HL-60 (cell line): Measurements from ENCODE around the gene SRCAP.
A peak's percentile ranks its signal among the peaks of the same experiment; 100 is the strongest.

Source experiments
- DNase-seq, 2 experiments: peaks; one replicate each; pipeline ENCODE4 v3.0.0-alpha.2; 2010 to 2020; ENCODE audit warnings: low read depth in 1 of 2, low spot score in 1 of 2
- H3K27ac ChIP-seq: fragments of 250-450 bp; sonication (Bioruptor Pico); replicated peaks from 2 replicates; pipeline ENCODE4 v1.5.1; 2020; ENCODE audit warnings: mild to moderate bottlenecking, moderate library complexity
- H3K27me3 ChIP-seq: fragments of 250-450 bp; sonication (Bioruptor Pico); 2 replicates; pipeline ENCODE4 v1.5.1; 2021; ENCODE audit warnings: mild to moderate bottlenecking, moderate library complexity; ENCODE audit not compliant: insufficient read depth, poor library complexity, severe bottlenecking
- H3K4me3 ChIP-seq: replicated peaks from 2 replicates; pipeline ENCODE4 v1.5.1; 2011; ENCODE audit warnings: mild to moderate bottlenecking, control low read depth, low read length; ENCODE audit not compliant: insufficient read depth
- CTCF ChIP-seq: IDR thresholded peaks from one replicate; pipeline ENCODE4 v1.5.1; 2011; ENCODE audit warnings: low read length, control low read depth, inconsistent platforms; ENCODE audit not compliant: insufficient read depth
- GABPA ChIP-seq: IDR thresholded peaks from 2 replicates; pipeline ENCODE4 v1.6.1; 2012; ENCODE audit warnings: low read depth
- POLR2AphosphoS5 ChIP-seq: IDR thresholded peaks from 2 replicates; pipeline ENCODE4 v1.6.1; 2012; ENCODE audit warnings: low read depth
- REST ChIP-seq: IDR thresholded peaks from 2 replicates; pipeline ENCODE4 v1.6.1; 2012; ENCODE audit warnings: low read depth; ENCODE audit not compliant: insufficient replicate concordance
- SPI1 ChIP-seq: IDR thresholded peaks from 2 replicates; pipeline ENCODE4 v1.6.1; 2012; ENCODE audit warnings: low read depth, mild to moderate bottlenecking, borderline replicate concordance
- long read RNA-seq: library from polyadenylated mRNA; unstranded; transcript quantifications from one replicate; pipeline ENCODE4 v2.0.0, GENCODE V29; 2020

Gene SRCAP
- long read RNA-seq, partial matches to known transcripts, result 2 of 15 reads
- long read RNA-seq, other reads (novel, unspliced or antisense), result 13 of 15 reads

- TF ChIP-seq REST, result peak; percentile 55
- TF ChIP-seq CTCF, result no peak
- TF ChIP-seq POLR2AphosphoS5, result 0 out of 2 replicates have a peak, but pooled peaks have one; percentile 12
- peak; percentile 89 for TF ChIP-seq SPI1
- peak; percentile 79 for TF ChIP-seq GABPA
- peak; percentile 67 to 83 for DNase-seq
- H3K4me3 ChIP-seq, result peak within 1 kb of the TSS; percentile 86
- H3K27me3 ChIP-seq, result no peaks in the 10 kb centered on the region
- H3K27ac ChIP-seq, result peak within 1 kb of the TSS; percentile 99
Observed at GRCh38 chr16:30698816-30699614, at the start of gene SRCAP. Gene SRCAP, plus strand, starts transcription at chr16:30699171. Its CDS starts 1,654 bp downstream, at chr16:30700825.

- no peaks in the 10 kb centered on the region for H3K27me3 ChIP-seq
- DNase-seq, result peak; percentile 48 to 53
- H3K27ac ChIP-seq, result peak overlapping the region; percentile 87
- H3K4me3 ChIP-seq, result peak overlapping the region; percentile 52
- TF ChIP-seq SPI1 (peak; percentile 56; the same call in 1 of the 2 replicates), CTCF (no peak), REST (peak; percentile 23), POLR2AphosphoS5 (no peak), GABPA (no peak)
Observed at GRCh38 chr16:30649725-30650368, 49.1 kb upstream of the SRCAP start.

DNA sequence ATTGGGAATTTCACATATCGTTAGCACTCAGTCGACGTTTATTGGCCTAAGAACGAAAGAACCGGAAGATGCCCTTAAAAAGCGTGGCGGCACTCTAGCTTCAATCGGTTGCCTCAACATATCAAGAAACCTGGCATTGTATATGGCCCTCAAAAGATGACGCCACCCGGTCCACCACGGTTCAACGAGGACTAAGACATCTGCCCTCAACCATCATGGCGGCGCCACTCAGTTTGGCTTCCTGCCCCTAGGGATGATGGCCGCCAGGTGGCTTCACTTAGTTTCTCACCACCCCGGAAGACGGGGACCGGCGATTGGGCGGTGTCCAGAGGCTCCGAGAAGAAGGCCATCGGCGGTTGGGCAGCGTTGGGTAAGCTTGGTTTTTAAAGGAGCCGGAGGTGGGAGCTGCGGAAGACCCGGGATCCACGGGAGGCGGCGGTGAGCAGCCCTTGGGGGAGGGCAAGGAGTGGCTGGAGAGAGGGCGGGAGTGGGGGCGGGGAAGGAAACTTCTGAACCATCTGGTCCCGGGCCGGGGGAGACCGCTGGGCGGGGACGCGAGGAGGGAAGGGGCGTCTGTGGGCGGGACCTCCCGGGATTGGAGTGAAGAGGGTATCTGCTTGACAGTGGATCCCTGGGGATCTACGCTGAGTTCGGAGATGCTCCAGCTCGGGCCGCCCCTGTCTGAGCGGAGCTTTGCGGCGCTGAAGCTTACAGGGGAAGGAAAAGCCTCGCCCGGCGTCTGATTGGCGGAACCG, 48.4 kb upstream of the SRCAP start, which contains the start of gene PRR14:
PRR14 (plus strand) TSS at position 592 of the 755 bp plus-strand sequence. CDS start 686 bp downstream, outside the sequence.
- no peak for TF ChIP-seq REST
- TF ChIP-seq GABPA, result peak; percentile 42
- no peak for TF ChIP-seq SPI1
- no peaks in the 10 kb centered on the region for H3K27me3 ChIP-seq
- DNase-seq, result peak; percentile 99 to 100
- H3K27ac ChIP-seq, result peak within 1 kb of the TSS; percentile 87
- peak within 1 kb of the TSS; percentile 85 for H3K4me3 ChIP-seq
